ENCODE measurements around the gene CIB2.

Gene CIB2

DNA sequence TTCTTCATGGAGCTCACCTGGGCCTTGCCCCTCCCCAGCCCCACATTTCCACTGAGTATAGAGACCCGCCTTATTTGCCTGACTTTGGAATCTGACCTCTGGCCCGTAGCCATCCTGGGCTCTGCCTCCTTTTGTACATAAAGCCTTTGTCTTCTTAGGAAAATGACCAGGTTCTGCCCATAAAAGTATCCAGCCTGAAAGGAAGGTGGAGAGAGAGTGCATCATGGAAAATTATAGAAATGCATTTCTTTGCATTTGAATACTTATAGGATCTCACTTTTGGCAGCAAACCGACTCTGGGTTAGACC lies 42.5 kb downstream of the CIB2 start:
- in situ Hi-C loops (cut with MboI; ENCODE audit: low sequenced_read_pairs): no loop called here

DNA sequence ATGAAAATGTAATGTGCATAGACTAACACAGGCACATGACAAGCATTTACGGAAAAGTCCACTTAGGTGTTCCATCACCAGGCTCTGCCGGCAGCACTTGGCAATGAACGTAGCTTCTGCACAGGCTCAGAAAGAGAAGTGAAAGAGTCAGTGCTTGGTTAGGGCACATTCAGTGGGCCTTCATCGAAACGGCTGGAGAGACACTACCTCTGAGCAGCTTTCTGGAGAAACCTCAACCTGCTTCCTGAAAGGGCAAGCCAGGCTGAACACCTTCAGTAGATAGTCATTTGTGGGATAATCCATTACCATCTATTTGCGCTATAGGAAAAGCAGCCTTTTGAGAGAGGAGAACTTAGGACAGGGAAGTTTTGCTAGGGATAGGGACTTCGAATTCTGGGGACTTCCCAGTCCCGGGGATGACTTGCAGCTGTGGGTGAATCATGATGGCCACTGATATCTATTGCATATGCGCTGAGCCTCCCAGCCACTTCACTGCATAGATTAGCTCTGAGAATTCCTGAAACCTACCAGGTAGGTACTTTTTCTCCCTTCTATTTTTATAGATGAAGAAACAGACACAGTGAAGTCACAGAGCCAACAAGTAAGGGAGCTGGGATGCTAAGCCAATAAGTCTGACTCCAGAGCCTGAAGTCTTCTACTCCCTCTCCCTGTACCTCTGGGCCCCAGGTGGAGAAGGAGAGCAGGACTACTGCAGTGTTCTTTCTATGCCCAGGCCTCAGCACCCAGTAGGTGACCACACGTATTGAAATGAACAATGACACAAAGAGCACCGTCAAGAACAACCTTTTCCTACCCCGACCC lies 43.1 kb downstream of the CIB2 start:
- in situ Hi-C loops (cut with MboI; ENCODE audit: low sequenced_read_pairs): no loop called here

DNA sequence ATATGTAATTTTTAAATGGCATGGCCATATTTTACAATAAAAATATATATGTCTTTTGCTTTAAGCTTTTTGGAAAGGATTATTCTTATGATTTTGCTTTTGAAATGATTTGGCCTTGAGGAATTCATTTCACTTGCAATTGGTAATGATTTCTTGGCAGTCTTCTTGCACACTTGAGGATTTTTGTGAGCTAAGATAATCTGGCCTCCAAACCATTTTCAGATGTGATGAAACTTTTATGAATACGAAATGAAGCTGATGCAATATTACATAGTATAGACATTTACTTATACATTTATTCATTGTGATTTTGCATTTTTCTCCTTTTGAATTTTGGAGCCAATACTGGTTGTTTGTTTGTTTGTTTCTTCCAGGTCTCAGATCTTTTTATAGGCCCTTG lies 45.3 kb downstream of the CIB2 start:
- in situ Hi-C loops (cut with MboI; ENCODE audit: low sequenced_read_pairs): no loop called here

DNA sequence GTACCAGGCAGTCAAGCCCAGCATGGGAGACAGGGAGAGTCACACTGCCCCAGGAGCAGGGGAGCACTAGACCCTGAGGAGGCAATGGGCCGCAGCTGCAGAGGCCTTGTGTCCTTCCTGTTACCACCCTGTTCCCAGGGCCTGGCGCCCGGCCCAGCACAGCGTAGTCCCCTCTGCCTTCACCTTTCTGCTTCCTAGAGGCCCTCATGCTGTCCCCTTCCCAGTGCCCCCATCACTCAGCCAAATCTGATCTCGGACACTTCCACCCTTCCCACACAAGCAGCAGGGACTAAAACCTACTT lies 46.8 kb downstream of the CIB2 start:
- in situ Hi-C loops (cut with MboI; ENCODE audit: low sequenced_read_pairs): no loop called here

DNA sequence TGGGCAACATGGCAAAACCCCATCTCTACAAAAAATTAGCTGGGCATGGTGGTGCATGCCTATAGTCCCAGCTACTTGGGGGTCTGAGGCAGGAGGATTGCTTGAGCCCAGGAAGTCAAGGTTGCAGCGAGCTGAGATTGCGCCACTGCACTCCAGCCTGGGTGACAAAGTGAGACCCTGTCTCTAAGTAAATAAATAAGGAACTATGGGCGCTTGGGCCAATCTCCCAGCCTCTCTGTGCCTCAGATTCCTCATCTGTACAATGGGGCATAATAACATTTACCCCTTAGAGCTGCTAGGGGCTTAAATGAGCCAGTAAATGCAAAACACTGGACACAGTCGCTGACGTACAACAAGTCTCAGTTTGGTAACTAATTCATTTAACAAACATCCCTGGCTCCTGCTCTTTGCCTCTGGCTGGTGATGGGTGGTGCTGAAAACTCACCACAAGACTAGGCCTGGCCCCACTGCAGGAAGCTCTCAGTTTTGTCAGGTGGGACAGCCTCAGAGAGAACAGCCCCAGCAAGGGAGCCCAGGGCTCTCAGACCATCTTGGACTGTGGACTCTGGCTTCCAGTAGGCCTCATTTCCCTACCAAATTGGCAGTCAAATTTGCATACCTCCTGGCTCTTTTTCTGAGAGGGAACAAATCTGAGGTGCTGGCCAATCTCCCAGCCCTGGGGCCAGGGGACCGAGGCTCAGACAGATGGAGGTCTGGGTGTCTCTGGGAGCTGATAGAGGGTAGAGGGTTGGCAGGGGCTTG lies 47.4 kb downstream of the CIB2 start:
- in situ Hi-C loops (cut with MboI; ENCODE audit: low sequenced_read_pairs): no loop called here

DNA sequence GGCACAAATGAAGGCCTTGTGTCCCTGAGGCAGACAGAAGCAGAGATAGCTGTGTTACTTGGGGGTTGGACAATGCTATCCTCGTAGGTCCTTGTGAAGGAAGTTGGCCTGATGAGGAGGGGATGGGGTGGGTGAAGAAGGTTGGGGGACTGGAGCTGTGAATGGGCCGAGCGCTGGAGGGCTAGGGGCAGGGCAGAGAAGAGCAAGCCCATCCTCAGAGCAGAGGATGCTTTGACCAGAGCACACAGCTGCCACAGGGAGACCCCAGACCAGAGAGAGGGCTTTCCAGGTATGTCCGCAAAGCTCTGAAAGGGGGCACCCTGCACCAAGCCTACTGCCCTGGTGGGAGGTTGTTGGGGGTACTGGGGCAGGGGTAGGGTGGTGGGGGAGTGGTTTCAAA lies 48.1 kb downstream of the CIB2 start:
- in situ Hi-C loops (cut with MboI; ENCODE audit: low sequenced_read_pairs): no loop called here

DNA sequence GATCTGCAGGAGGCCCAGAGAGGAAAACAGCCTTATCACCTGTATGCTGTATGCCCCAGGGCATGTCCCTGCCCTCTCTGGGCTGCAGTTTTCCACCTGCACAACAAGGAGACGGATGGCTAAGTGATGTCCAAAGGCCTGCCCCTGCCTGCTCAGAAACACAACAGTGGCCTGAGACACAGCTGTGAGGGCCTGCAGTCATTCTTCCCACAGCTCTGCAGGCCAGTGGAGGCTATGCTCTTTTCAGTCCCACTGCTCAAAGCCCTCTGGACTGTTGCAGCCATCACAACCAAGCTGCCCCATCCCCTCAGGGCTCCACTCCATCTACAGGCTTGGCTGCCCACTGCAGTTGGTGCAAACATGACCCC lies 48.5 kb downstream of the CIB2 start:
- in situ Hi-C loops (cut with MboI; ENCODE audit: low sequenced_read_pairs): no loop called here

DNA sequence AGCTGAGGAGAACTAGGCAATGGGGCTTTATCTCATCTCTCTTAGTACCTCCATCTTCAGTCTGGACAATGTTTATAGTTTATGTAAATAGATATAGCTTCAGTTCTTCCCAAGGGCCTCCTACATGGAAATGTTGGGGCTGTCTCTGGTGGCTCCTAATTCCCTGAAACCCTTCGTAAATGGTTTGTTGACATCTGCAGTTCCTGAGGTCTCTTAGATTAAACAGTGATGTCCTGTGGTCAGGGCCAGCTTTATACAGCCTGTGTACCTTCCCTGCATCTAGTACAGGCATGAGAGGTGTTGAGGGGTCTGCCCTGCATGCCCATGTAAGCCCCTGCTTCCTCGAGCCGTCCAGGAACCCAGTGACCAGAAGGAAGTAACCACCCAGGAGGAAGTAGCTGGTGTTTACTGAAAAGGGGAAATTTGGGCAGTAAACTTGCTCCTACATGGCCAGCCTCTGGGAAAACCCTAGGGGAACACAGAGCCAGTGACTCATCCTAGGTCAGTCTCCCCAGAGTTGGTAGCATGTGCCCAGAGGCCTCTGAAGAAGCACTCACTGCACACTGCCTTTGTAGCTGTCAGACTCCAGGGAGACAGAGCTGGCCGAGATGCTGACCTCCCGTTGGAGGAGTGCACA lies 49.0 kb downstream of the CIB2 start:
- in situ Hi-C loops (cut with MboI; ENCODE audit: low sequenced_read_pairs): no loop called here

DNA sequence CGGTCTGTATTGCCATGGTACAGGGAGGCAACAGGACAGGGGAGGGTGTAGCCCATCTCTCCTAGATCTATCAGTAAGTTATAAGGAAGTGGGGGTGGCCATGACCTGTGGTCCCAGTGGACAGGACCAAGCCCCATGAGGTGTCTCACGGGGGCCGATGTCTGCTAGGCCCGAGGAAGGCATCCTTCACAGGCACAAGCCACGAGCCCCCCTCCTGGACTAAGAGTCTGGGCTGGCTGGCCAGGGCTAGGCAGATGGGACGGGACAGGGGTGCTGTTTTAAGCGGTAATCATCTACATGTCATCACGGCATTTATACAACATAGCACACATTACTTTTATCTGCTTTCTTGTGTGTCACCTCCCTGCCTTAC lies 51.2 kb downstream of the CIB2 start:
- in situ Hi-C loops (cut with MboI; ENCODE audit: low sequenced_read_pairs): no loop called here

DNA sequence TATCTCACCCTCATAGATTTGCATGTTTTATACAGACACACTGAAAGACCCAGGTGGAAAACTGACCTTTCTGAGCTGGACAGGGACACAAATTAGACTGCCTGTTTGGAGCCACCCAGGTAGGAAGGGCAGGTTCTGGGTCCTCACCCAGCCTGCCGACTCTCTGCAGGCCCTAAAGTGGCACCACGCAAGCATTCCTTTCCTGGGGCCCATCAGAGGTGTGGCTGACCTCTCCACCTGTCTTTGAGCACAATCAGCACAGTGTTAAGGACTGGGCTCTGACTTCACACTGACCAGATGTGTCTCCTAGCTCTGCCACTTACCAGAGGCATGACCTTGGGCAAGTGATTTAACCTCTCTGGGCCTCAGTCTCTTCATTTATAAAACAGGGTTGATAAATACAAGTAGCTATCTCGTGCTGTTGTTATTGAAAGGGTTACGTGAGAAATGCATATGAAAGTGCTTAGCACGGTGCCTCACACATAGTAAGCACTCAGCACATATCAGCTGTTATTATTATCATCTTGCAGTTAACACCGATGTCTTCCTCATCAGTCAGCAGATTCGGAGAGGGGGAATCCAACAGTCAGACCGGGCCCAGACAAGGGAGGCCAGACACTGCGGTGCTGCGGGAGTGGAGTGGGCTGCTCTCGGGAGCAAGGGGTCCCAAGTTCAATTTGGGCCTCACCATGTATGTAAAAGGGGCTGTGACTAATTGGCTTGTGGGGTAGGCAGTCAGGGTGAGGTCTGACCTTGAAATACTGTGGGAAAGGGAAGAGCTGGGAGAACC lies 51.8 kb downstream of the CIB2 start:
- in situ Hi-C loops (cut with MboI; ENCODE audit: low sequenced_read_pairs): no loop called here

DNA sequence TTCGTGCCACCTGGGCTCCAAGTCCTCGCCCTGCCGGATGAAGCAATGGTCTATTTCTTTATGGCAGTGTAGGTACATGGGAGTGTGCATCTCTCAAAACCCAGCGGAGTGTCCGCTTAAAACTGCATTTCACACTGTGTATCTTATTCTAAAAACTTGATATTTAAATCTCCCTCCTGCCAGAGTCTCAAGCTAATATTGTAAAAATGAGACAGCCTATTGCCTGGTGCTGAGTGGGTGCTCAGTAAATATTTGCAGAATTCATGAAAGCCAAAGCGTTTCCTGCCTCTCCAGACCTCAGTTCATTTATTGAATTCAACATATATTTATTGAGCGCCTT lies 53.4 kb downstream of the CIB2 start:
- in situ Hi-C loops (cut with MboI; ENCODE audit: low sequenced_read_pairs): no loop called here

DNA sequence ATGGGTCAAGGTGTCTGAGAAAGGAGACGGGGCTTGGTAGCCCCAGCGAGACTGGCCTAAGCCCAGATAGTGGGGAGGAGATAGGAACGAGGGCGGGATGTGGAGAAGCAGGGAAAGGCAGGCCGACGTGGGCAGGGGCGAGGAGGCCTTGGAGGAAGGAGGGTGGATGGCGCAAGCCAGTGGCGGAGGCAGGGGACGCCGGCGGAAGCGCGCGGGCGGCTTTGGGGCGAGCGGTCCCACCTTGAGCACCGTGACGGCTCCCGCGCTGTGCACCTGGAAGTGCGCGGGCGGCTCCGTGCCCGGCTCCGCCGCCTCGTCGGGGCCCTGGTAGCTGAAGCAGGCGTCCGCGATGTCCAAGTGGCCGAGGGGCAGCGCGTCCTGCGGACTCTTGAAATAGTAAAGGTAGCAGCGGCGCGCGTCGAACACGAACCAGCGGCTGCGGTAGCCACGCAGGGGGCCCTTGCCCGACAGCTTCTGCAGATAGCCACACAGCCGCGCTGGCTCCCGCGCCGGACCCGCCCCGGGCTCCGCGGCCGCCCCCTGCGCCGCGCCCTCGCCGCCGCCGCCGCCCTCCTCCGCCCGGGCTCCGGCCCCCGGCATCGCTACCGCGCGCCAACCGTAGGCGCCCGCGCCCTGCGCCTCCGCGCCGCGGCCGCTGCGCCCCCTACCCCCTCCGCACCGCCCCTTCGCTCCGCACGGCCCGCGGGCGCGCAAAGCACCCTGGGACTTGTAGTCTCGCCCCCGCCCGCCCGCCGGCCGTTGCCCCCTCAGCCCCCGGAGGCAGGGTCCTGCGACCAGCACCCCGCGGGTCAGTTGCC lies 54.0 kb downstream of the CIB2 start, which contains the start of gene TBC1D2B:
TBC1D2B (minus strand) TSS at position 659 of the 818 bp plus-strand sequence; CDS start at position 600, 59 bp downstream.
- in situ Hi-C loops (cut with MboI; ENCODE audit: low sequenced_read_pairs): no loop called here

DNA sequence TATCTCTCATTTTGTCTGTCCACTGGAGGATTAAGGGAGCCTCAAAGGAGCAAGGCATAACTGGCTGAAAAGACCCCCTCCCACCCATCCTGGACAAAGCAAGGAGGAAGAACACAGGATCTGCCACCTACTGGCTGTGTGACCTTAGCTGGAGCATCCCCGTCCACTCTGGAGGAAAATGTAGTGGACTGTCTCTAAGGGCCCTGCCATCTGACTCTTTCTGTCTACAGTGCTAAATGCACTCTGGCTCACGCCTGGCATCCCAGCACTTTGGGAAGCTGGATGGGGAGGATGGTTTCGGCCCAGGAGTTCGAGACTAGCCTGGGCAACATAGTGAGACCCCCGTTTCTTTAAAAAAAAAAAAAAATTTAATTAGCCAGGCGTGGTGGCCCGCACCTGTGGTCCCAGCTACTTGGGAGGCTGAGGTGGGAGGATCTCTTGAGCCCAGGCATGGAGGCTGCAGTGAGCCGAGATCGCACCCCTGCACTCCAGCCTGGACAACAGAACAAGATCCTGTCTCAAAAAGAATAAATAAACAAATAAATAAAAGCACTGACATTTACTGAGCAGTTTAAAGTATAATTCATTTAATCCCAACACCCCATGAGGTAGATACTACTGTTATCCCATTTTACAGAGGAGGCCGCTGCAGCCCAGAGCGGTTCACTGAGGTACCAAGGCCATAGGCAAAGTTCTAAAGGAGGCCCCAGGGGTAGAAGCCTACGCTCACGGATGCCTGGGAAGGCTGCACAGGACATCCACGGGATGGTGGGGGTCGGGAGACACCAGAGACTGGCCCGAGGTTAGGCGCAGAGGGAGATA lies 54.8 kb downstream of the CIB2 start:
- in situ Hi-C loops (cut with MboI; ENCODE audit: low sequenced_read_pairs): no loop called here

DNA sequence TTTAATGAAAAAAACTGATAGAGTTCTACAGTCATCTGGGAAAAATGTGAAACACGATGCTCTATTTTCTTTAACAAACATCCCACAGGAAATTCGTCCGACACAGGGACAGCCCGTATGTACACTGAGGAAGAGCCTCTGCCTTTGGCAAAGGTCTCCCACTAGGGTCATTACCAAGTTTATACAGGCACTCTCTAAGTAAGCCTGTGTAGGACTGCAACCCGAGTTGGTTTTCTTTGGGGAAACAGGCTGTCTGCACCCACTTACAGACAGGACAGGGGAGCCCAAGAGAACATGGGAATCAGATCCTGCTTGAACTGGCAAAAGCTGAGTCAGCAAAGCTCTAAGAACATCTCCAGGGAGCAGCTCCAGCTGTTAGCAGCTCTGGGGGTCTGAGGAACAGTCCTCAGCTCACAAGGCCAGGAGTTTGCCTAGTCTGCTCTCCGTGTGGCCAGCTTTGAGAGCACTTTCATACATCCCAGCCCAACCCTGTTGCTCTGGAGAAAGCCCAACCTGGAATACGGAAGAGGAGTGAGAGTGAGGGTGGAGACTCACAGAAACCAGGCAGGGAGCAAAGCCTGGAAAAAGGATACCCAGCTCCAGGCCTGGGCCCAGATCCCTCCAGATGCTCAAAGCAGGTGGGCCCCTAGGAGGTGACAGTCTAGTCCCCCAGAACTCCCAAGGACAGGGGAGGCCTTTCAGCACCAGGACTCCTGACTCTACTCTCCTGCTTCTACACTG lies 55.6 kb downstream of the CIB2 start:
- in situ Hi-C loops (cut with MboI; ENCODE audit: low sequenced_read_pairs): no loop called here

DNA sequence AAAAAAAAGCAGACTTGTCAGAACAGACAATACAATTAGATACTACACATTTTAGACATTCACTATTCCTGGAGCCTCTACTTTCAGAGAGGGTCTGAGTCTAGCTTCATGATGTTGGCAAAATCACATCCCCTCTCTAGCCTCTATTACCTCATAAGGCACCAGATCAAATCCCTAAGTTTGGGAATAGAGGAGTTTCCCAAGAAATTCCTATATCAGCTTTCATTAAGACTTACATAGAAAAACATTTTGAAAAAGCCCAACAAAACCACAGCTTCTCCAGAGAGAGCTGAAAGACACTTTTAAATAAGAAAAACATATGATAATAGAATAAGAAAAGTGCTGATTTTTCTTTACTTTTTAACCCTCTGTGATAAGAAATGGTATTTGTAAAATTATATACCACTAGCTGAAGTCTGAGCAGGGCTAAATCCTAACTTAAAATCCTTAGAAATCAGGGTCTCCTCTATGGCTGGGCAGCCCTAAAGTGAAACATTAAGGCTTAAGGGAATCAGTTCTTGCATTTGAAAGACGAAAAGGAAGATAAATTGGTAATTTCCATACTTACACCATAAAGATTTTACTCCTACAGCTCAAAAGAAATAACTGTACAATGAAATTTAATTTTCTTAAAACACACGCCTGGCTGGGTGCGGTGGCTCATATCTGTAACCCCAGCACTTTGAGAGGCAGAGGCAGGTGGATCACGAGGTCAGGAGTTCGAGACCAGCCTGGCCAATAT lies 58.0 kb downstream of the CIB2 start:
- in situ Hi-C loops (cut with MboI; ENCODE audit: low sequenced_read_pairs): no loop called here

DNA sequence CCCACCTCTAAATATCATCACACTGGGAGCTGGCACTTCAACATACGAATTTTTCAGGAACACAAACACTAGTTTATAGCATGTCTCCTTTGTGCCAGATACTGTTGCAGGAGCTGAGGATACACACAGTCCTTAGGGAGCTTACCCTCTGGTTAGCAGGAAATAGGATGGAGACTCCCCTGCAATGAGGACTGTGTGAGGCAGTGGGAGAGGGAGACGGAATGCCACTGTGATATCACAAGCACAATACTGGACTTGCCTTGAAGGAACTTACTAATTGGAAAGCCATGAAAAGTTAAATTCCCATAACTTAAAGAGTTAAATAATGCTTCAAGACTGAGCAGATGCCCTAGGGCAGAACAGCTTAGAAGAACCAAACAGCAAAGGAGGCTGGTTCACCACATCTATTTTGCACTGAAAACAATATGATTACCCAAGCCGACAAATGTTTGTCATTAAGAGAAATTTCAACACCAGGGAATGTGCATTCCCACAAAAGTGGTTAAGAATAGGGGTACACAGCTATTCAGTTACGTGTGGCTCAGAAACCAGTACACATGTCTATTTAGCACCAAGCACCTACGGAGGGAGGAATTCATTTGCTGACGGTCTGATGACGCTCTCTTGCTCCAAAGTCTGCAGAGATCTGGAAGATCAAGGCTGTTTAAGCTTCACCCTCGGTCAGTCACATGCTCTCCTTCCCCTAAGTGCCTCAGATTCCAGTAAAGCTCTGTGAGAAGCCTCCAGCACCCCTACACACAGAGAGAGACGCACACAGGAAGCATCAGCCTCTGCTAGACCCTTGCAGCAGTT lies 59.0 kb downstream of the CIB2 start:
- in situ Hi-C loops (cut with MboI; ENCODE audit: low sequenced_read_pairs): no loop called here

DNA sequence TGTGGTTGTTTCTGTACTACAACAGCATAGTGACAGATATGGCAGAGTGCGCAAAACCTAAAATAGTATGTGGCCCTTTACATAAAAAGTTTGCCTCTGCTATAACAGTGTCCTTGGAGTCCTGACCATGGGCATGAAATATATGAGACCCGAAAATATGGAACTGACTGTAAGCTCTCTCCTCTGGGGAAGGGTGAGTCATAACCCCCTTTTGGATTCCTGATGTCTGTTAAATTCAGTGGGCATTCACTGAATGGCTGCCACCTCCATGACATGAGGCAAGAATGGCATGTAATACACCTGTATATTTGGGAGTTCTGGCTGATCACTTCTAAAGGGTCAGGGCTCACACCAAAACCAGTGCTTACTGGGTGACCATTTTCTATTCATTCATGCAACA lies 59.9 kb downstream of the CIB2 start:
- in situ Hi-C loops (cut with MboI; ENCODE audit: low sequenced_read_pairs): no loop called here

Measured in HL-60/S4 (cell line).